Liver (tissue), 9 donors: ENCODE results near the gene ADCK1. TPM values are rescaled to one million over a fixed set of nuclear protein-coding genes. Genes with fewer than 3 reads are reported as not detected.

Experiments used
- DNase-seq: peaks from one replicate; pipeline ENCODE4 v3.0.0-alpha.2; 2017; ENCODE audit warnings: low spot score
- H3K27ac ChIP-seq, 2 donors: one replicate each; pipeline ENCODE4 v1.7.0; 2013; ENCODE audit warnings: inconsistent platforms in 2 of 2, low read length in 2 of 2, control low read depth in 1 of 2, low read depth in 1 of 2, mild to moderate bottlenecking in 1 of 2
- H3K27me3 ChIP-seq, 4 donors: one replicate each; pipeline versions ENCODE4 v1.6.1 to v1.7.0; 2013; ENCODE audit warnings: low read length in 3 of 4, inconsistent platforms in 1 of 4, mild to moderate bottlenecking in 1 of 4, moderate library complexity in 1 of 4; ENCODE audit not compliant: control insufficient read depth in 4 of 4, insufficient read depth in 4 of 4
- H3K36me3 ChIP-seq, 4 donors: one replicate each; pipeline versions ENCODE4 v1.6.1 to v1.7.0; 2013; ENCODE audit warnings: low read length in 3 of 4, mild to moderate bottlenecking in 3 of 4, low read depth in 1 of 4, moderate library complexity in 1 of 4; ENCODE audit not compliant: control insufficient read depth in 4 of 4, insufficient read depth in 3 of 4
- H3K4me1 ChIP-seq, 4 donors: one replicate each; pipeline versions ENCODE4 v1.6.1 to v1.7.0; 2013; ENCODE audit warnings: low read length in 3 of 4, mild to moderate bottlenecking in 3 of 4, moderate library complexity in 1 of 4; ENCODE audit not compliant: control insufficient read depth in 4 of 4, insufficient read depth in 4 of 4
- H3K4me3 ChIP-seq, 3 donors: one replicate each; pipeline versions ENCODE4 v1.6.1 to v1.7.0; 2013; ENCODE audit warnings: low read length in 3 of 3, control low read depth in 1 of 3, low read depth in 1 of 3, mild to moderate bottlenecking in 1 of 3
- H3K9ac ChIP-seq, 2 donors: one replicate each; pipeline ENCODE4 v1.7.0; 2013; ENCODE audit warnings: low read length in 2 of 2, mild to moderate bottlenecking in 2 of 2, moderate library complexity in 2 of 2, control low read depth in 1 of 2, low read depth in 1 of 2
- H3K9me3 ChIP-seq, 4 donors: one replicate each; pipeline versions ENCODE4 v1.6.1 to v1.7.0; 2013; ENCODE audit warnings: low read length in 3 of 4; ENCODE audit not compliant: control insufficient read depth in 4 of 4
- ATF3 ChIP-seq: IDR thresholded peaks from 2 replicates; pipeline ENCODE4 v1.6.1; 2016; ENCODE audit warnings: antibody characterized with exemption
- CTCF ChIP-seq: fragments of 150-350 bp; IDR thresholded peaks from 2 replicates; pipeline ENCODE4 v1.5.1; 2017; ENCODE audit warnings: improper control_type of control experiment, low read depth, low read length; ENCODE audit not compliant: missing input control
- EGR1 ChIP-seq, 2 donors: IDR thresholded peaks; 2 replicates each; pipeline ENCODE4 v1.6.1; 2016 to 2018; ENCODE audit warnings: antibody characterized with exemption in 2 of 2, low read depth in 2 of 2
- FOXA1 ChIP-seq: IDR thresholded peaks from 2 replicates; pipeline ENCODE4 v1.6.1; 2016; ENCODE audit warnings: antibody characterized with exemption
- FOXA2 ChIP-seq: IDR thresholded peaks from 2 replicates; pipeline ENCODE4 v1.6.1; 2016; ENCODE audit warnings: antibody characterized with exemption
- GABPA ChIP-seq, 2 donors: IDR thresholded peaks in 1 of 2; conservative IDR thresholded peaks in 1 of 2; 2 replicates each; pipeline ENCODE4 v1.6.1; 2016; ENCODE audit warnings: antibody characterized with exemption in 2 of 2, mild to moderate bottlenecking in 1 of 2, moderate library complexity in 1 of 2
- HNF4A ChIP-seq, 2 donors: conservative IDR thresholded peaks; 2 replicates each; pipeline ENCODE4 v1.6.1; 2016; ENCODE audit warnings: antibody characterized with exemption in 2 of 2, mild to moderate bottlenecking in 2 of 2
- HNF4G ChIP-seq: IDR thresholded peaks from 2 replicates; pipeline ENCODE4 v1.6.1; 2016; ENCODE audit warnings: antibody characterized with exemption
- JUND ChIP-seq, 2 donors: IDR thresholded peaks; 2 replicates each; pipeline ENCODE4 v1.6.1; 2016; ENCODE audit warnings: antibody characterized with exemption in 2 of 2
- MAX ChIP-seq: IDR thresholded peaks from 2 replicates; pipeline ENCODE4 v1.6.1; 2016; ENCODE audit warnings: antibody characterized with exemption
- NR2F2 ChIP-seq: IDR thresholded peaks from 2 replicates; pipeline ENCODE4 v1.6.1; 2016; ENCODE audit warnings: antibody characterized with exemption
- RAD21 ChIP-seq, 2 donors: IDR thresholded peaks; 2 replicates each; pipeline ENCODE4 v1.6.1; 2016; ENCODE audit warnings: antibody characterized with exemption in 2 of 2, mild to moderate bottlenecking in 2 of 2
- REST ChIP-seq: IDR thresholded peaks from 2 replicates; pipeline ENCODE4 v1.6.1; 2016; ENCODE audit warnings: antibody characterized with exemption, mild to moderate bottlenecking
- RXRA ChIP-seq, 2 donors: IDR thresholded peaks; 2 replicates each; pipeline ENCODE4 v1.6.1; 2017 to 2018; ENCODE audit warnings: antibody characterized with exemption in 2 of 2, mild to moderate bottlenecking in 1 of 2
- SP1 ChIP-seq: IDR thresholded peaks from 2 replicates; pipeline ENCODE4 v1.6.1; 2018; ENCODE audit warnings: antibody characterized with exemption, mild to moderate bottlenecking
- TAF1 ChIP-seq: conservative IDR thresholded peaks from 2 replicates; pipeline ENCODE4 v1.6.1; 2016; ENCODE audit warnings: antibody characterized with exemption, mild to moderate bottlenecking
- YY1 ChIP-seq: IDR thresholded peaks from 2 replicates; pipeline ENCODE4 v1.6.1; 2016; ENCODE audit warnings: antibody characterized with exemption, mild to moderate bottlenecking
- ZBTB33 ChIP-seq: IDR thresholded peaks from 2 replicates; pipeline ENCODE4 v1.6.1; 2016; ENCODE audit warnings: antibody characterized with exemption
- WGBS: extraction: QIAGEN DNeasy Blood & Tissue Kit; methylation state at CpG from one replicate; pipeline ENCODE4 v1.1.7; 2013; 5-methylcytosine and 5-hydroxymethylcytosine counted together
- polyA plus RNA-seq, 2 donors: library from polyadenylated mRNA; stranded (reverse) in 1 of 2; unstranded in 1 of 2; fragments of 200-250 nt in 1 of 2; fragments of >200 nt in 1 of 2; fragmentation: Nextera tagmentation in 1 of 2; extraction: Ambion mirVana in 1 of 2; gene quantifications; one replicate each; pipeline versions ENCODE4 v1.2.1 to v1.2.3, GENCODE V29; 2013 to 2015
- total RNA-seq, 2 donors: library from RNA; depleted of rRNA; stranded (reverse); fragments of >200 nt; gene quantifications; one replicate each; pipeline ENCODE4 v1.2.3, GENCODE V29; 2014
- donor health status: healthy.
- donor health status: healthy.
- donor health status: healthy.
- donor health status: healthy.
- donor health status: healthy.

The ADCK1 gene
- total and polyA plus RNA-seq, 4 donors = 4.0 to 4.9 (median 4.4) TPM

- no peak overlapping the region for H3K27ac ChIP-seq
- DNase-seq = no peak
- no peaks in the 10 kb centered on the region for H3K9me3 ChIP-seq
- H3K36me3 ChIP-seq = no peaks in the 10 kb centered on the region
- H3K27me3 ChIP-seq = peaks cover 0 to 4% (median 0%) of the 10 kb centered on the region in 4 donors
- TF ChIP-seq RAD21 (IDR thresholded peaks at IDR 0.05) (no peak), GABPA (IDR thresholded peaks at IDR 0.05 in 1 of 2, conservative IDR thresholded peaks at IDR 0.05 in 1 of 2) (no peak), MAX (no peak), SP1 (no peak), ATF3 (no peak), CTCF (no peak), FOXA1 (no peak), NR2F2 (no peak), RXRA (IDR thresholded peaks at IDR 0.05) (no peak), YY1 (no peak), HNF4A (conservative IDR thresholded peaks at IDR 0.05) (no peak), TAF1 (no peak), REST (no peak), ZBTB33 (no peak), JUND (IDR thresholded peaks at IDR 0.05) (no peak), FOXA2 (no peak), EGR1 (IDR thresholded peaks at IDR 0.05; ENCODE audit: low read depth in 2 of 2) (no peak), HNF4G (no peak)
- no peak overlapping the region for H3K4me3 ChIP-seq
- no peak overlapping the region for H3K9ac ChIP-seq
- 96% methylated on average over 3 of the region's 3 CpGs for WGBS
- H3K4me1 ChIP-seq = peaks cover 0 to 8% (median 4%) of the 10 kb centered on the region in 4 donors
These were observed 164.7 kb downstream of the ADCK1 start for GRCh38 chr14:77964586-77964985.
